GM15510 (cell line): ENCODE results near the gene ZNF750.

Experiments
- POLR2A ChIP-seq: IDR thresholded peaks from 3 replicates; pipeline ENCODE4 v1.6.1; 2011; ENCODE audit warnings: borderline replicate concordance; ENCODE audit not compliant: insufficient read length; ENCODE audit errors: extremely low read depth

Gene ZNF750

DNA sequence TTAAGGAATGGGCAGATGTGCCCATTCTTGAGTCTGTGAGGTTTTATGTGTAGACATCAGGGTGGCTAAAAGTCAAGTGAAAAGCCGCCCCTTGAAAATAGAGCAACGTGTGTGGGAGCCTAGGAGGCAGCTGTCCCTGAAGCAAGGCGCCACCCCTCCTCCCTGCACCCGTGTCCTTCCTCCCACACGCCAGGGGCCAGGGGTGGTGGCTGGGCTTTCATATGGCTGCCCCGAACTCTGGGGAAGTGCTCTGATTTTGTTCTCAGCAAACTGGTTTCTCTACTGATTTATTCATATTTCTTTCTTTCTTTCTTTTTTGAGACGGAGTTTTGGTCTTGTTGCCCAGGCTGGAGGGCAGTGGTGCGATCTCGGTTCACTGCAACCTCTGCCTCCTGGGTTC is 4.7 kb downstream of the ZNF750 start:
- no peak for TF ChIP-seq POLR2A

DNA sequence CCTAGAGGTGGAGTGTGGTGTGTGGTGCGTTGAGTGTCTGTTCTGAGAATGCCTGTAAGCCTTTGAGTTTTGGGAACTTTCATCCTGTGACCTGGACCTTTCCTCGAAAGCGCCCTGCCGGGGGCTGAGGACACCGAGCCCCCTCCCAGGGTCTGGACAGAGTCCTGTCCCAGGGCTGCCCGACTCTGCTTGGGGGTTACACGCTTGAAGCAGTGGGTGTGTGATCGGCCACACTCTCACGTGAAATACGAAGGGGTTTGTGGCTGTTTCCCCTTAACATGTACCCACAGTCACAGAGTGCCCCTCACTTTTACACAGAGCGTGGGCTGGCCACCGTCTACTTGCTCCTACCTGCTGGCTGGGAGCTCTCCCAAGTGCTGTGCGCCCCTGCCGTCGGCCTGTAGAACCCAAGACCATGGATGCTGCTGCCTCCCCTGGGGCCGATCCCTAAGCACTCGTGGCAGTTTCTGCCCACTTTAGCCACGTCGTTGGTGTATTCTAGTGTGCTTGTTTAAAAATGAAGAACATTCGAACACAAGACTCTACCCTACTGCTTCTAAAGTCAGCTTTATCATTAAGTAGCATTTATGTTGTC is 6.8 kb downstream of the ZNF750 start:
- no peak for TF ChIP-seq POLR2A

DNA sequence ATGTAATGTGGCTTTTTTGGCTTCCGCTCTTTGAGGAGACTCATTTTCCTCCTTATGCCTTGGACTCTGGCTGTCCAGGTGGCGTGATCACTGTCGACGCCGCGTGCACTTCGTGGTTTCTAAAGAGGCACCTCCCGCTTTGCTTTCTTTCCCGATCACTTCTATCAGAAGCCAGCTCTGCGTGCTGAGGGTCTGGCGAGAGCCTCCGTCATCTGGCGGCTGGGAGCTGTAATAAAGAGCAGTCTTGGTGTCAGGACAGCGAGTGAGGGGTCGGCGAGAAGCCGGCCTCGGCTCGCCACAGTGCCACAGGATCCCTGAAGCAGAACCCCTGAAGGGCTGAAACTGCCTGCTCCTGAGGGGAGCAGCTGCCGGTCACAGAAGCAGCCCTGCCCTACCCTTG is 7.4 kb downstream of the ZNF750 start:
- TF ChIP-seq POLR2A, result no peak

DNA sequence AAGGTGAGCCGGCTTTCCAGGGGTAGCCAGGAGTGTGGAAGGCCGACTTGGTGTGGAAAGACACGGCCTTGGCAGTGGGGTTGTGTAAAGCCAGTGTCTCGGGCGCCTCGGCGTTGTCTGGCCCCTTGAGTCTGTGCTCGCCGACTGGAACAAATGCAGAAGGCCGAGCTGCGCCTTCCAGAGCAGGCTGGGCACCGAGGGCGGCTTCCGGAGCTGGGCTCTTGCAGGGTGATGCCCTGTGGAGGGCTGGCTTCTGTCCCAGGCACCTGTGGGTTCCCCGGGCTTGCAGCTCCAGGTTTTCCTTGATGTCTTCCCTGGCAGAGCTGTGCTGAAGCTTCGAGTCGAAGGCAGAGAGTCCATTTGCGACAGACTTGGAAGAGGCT is 8.0 kb downstream of the ZNF750 start:
- no peak for TF ChIP-seq POLR2A

DNA sequence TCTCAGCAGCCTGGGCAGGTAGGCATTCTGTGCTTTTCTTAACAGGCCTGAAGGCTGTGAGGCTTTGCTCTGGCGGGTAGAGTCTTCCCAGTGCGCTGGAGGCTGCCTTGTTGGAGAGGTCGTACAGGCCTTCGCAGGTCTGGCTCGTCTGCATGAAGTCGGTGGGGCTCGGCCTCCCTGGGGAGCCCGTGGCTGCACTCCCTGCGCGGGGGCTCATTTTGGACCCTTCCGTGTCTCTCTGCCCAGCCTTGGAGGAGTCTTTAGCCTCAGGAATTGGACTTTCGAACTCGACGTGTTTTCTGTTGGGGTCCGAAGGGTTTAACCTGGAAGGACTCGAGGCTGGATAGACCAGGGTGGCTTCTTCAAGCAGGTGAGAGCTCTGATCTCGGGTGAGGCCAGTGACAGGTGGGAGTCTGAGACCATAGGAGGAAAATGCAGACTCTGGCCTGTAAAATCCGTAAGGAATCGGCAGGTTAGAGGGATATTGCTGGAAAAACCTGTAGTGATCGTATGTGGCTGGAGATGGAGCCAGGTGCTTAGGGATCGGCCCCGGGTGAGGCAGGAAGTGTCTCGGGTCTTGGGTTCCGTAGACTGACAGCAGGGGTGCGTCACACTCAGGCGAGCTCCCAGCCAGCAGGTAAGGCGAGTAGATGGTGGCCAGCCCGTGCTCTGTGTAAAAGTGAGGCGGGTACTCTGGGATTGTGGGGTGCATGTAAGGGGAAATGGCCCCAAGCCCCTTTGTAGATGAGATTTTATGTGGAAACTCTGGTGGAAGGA is 8.6 kb downstream of the ZNF750 start:
- TF ChIP-seq POLR2A, result no peak

DNA sequence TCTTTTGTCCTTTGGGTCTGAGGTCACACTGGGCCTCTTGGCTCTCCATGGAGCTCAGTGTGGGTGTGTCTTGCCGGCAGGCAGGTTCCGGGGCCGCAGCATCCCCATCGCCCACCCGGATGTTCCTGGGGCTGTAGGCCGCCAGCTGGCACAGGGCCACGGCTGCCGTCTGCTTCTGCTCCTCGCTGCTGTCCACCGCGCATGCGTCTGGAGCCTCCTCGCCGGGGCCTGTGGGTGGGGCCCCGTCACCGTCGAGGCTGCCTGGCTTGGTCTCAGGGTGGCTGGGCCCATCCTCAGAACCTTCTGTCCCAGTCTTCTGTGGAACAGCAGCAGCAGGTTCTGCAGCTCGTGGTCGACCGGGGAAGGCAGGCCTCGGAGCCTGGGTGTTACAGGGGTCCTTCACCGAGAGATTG is 9.6 kb downstream of the ZNF750 start:
- no peak for TF ChIP-seq POLR2A

DNA sequence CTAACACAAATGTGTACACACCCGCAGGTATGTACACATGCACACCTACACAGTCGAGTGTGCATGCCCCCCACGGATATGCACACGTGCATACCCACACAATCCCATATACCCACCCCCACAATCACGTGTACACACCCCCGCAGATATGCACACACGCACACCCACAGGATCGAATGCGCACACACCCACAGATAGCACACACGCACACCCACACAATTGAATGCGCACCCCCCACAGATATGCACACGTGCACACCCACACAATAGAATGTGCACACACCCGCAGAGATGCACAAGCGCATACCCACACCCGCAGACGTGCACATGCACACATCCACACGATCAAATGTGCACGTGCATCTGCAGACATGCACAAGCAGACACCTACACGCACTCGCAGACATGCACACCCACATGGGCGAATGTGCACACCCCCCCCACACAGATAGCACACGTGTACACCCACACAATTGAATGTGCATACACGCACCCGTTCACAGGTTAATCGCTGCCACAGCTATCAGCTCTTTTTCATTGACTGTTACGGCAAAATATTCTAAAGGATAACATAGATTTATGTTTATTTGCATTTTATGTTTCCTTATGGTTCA is 10.8 kb downstream of the ZNF750 start:
- no peak for TF ChIP-seq POLR2A

DNA sequence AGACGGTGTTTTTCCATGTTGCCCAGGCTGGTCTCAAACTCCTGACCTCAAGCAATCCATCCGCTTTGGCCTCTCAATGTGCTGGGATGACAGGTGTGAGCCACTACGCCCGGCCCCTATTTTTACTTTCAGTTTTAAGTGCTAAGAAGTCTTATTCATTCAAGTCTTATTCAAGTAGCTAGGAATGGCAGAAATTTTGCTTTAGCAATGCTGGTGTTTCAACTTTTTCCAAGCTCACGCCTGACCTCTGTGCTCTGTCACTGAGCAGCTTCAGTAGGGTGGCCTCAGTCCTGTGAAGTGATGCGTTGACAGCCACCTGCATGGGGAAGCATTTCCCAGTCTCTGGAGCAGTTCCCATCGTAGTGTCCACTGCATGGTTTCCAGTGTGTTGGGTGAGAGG is 12.9 kb downstream of the ZNF750 start:
- TF ChIP-seq POLR2A, result no peak

DNA sequence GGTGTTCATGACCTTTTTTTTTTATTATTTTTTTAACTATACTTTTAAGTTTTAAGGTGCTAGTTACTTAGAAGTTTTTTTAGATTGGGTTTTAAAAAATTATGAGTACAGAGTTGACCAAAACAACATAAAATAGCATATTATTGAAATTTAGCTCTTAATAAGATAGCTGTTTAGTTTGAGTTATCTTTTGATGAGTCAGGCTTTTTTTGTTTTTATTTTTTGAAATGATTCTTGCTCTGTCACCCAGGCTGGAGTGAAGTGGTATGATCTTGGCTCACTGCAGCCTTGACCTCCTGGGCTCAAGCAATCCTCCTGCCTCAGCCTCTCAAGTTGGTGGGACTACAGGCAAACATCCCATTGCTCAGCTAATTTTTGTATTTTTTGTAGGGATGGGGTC is 13.6 kb downstream of the ZNF750 start:
- TF ChIP-seq POLR2A, result no peak

DNA sequence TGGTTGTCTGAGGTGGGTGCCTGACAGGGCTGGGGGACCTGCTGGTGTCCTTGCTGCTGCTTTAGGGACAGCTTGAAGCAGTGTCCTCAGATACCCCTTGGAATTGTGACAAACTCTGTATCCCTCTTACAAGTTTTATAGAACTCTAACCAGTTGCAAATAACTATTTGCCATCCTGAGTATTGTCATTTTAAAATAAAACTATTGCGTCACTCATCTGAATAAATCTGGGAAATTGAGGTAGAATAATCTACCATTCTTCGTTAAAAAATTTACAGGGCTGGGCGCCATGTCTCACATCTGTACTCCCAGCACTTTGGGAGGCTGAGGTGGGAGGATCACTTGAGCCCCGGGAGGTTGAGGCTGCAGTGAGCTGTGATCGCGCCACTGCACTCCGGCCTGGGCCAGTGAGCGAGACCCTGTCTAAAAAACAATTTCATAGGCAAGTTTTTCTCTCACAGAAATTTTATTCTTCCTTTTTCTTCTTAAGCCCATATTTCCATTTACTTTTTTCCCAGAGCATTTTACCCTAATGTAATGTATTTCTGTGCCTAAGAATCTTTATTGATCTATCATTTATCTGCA is 14.2 kb downstream of the ZNF750 start:
- TF ChIP-seq POLR2A, result no peak

DNA sequence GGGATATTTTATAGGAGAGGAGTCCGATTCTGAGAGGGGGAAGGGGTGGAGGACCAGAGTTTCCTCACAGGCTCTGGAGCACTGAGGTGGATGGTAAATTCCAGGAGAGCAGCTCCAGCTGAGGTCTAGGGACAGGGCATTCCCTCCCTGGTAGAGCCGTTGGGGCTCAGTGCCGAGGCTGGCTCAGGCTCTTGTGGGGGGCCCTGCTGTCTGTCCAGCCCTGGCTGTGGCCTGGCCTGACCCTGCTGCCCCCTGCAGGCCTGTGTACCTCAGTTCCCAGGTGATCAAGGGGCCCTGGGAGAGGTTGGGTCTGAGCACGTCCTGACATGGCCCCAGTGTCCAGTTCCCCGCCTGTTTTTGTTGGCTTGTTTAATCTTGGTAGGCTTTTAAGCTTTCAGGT is 16.8 kb downstream of the ZNF750 start:
- TF ChIP-seq POLR2A, result no peak

DNA sequence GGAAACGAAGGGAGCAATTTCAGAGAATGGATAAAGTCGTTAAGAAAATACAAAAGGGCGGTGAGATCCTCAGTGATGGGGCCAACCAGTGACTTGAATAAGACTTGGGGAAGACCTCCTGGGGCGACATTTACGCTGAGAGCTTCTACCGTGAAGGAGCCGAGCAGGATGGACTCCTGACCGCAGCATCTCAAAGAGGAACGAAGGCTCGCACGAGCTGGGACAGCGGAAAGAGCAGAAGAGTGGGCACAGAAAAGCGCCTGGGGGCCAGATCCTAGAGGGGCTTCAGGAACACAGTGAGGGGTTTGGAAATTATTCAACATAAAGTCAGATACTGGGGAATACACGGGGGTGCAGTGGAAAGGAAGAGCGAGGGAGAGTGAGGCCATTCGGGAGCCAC is 17.5 kb downstream of the ZNF750 start:
- TF ChIP-seq POLR2A, result no peak

DNA sequence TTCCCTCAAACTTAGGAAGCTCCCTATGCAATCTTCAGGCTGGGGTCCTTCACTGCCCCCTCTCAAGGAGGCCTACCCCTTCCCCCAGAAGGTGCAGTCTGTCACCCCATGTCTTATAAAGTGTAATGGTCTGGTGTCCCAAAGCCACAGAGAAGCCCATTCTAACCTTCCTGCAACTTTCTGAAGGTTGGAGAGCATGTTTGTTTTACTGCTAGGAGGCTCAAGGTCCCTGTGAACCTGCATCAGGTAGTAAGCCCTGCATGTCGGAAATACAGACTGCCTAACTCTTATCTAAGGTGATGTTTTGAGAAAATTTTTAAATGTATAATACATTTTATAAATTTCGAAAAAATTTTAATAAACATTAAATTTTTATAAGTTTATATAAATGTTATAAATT is 18.3 kb downstream of the ZNF750 start:
- no peak for TF ChIP-seq POLR2A

DNA sequence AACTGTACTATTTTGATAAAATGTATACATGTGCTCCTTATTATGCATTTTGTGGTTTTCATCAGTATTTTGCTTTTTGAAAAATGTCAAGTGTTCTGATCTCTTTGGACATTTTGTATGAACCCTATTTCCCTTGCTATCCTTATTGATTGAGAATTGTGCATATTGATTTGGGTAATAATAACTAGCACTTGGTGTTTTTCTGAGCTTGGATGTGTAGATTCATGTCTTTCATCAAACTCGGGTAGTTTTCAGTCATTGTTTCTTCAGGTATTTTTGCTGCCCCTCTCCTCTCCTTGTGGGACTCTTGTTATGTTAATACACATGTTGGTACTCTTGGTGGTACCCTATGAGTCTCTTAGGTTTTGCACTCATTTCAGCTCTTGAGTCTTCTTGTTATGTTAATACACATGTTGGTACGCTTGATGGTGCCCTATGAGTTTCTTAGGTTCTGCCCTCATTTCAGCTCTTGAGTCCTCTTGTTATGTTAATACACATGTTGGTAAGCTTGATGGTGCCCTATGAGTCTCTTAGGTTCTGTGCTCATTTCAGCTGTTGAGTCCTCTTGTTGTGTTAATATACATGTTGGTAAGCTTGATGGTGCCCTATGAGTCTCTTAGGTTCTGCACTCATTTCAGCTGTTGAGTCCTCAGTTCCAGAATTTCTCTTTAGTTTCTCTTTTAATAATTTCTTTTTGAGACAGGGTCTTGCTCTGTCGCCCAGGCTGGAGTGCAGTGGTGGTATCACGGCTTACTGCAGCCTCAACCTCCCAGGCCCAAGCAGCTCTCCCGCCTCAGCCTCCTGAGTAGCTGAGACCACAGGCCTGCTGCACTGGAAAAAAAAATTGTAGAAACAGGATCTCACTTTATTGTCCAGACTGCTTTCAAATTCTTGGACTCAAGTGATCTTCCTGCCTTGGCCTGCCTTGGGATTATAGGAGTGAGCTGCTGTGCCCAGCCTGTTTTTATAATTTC is 19.3 kb downstream of the ZNF750 start:
- no peak for TF ChIP-seq POLR2A
